HG03558 (cell line): ENCODE measurements around the gene FOXA1.

Experiments
- ATAC-seq: cut with Tn5 transposase; IDR thresholded peaks from one replicate; pipeline ENCODE4 v1.9.1; 2021; ENCODE audit warnings: moderate number of reproducible peaks; ENCODE audit not compliant: unreplicated experiment; ENCODE audit errors: extremely low read depth

Gene FOXA1

DNA sequence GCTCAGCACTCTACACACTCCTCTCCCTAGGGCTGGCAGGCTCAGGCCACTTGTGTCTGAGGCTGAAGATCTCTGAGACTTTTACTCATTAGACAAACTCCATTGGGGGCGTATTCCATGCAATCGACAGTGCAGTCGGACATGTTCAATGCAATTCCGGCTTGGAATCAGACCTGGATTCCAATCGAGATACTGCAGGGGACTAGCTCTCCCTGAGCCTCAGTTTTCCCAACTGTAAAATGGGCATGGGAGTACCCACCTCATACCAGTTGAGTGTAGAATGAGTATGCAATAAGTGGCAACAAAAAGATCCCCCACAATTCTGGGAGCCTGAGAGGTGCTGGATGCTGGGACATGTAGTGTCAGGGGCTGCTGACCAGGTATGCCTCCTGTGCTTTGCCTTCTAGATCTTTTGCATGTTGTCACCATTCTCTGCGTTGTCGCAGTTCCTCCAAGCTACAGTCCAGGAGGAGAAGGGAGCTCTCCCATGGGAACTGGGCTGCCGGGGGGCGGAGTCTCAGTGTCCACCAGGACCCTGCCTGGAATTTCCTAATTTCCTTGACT lies 8.7 kb upstream of the FOXA1 start:
- ATAC-seq: no peak

- ATAC-seq: no peak
Measured at GRCh38 chr14:37602605-37603453, 7.8 kb upstream of the FOXA1 start.

GRCh38 chr14:37601865-37602264 lies 6.8 kb upstream of the FOXA1 start:
- no peak for ATAC-seq

DNA sequence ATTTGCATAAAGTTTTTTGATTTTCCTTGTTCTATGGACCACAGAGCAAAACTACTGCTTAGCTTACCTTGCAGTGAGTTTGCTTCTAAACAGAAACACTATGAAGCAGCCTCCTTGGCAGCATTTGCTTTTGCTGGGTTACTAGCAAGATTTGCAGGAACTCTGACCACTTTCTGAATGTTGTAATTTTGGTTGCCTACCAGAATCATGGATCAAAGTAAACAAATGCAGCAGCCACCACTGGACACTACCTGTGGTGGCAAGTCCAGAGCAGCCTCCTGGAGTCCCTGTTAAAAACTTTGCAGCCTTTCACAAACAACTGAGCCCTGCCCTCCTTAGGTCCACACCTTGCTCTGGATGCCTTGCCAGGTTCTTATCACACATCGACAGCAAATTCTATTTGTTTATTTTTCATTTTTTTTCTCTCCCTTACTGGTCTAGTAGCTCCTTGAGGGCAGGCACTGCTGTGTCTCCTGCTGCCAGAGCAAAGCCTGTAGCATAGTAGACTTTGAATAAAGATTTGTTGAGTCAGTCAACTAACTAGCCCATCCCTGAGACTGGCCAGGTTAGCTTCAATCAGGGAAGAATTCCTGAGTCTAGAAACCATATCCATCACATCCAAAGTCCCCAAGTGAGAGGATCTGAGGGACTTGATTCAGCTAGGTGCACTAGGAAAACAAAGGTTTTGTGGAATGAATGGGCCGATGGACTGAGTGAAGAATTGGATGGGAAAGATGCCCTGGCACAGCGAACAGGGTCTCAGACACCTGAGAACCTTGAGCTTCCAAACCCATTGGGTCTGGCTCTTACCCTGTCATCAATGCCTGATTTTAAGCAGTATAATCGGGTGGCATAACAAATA lies 6.1 kb upstream of the FOXA1 start:
- no peak for ATAC-seq

DNA sequence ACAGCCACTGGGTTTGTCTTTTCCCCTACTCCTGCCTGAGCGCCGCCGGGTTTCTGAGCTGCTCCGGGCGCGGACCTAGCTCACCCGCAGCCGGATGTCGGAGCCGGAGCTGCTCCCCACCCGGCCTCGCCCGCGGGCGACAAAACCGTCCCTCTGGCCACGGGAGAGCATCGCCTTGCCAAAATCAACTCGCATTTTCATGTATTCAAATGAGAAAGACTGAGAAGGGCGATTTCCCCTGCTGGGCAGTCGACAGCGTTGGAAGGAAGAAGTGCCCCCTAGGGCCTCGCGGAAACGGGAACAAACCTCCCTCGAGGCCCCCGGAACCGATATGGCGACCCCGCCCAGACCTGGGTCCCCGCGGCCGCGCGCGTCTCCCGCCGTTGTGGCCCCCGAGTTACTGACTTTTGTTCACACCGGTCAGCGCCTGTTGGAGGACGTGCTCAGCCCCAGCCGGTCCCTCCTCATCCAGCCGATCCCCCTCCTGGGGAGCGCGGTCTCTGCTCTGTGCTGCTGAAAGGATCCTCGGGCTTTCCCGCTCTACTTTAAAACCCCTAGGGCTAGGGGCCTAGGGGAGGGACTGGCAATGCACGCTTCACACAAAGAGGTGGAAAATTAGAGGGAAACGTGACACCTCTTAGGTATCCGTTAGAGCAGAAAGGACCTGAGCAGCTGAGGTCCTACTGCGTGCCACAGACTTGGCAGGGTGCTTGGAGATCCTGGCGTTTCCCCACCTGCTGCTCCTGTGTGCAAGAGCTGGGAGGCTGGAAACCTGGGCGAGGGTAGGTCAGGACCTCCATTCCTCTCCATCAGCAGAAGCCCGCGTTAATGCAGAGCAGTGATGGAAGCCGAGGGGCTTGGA lies 4.7 kb upstream of the FOXA1 start:
- no peak for ATAC-seq

GRCh38 chr14:37598747-37599506 lies 3.9 kb upstream of the FOXA1 start:
- ATAC-seq: no peak

- no peak for ATAC-seq
Measured at GRCh38 chr14:37597914-37598746, 3.1 kb upstream of the FOXA1 start.

- ATAC-seq: no peak
Measured at GRCh38 chr14:37597538-37597913, 2.5 kb upstream of the FOXA1 start.

- no peak for ATAC-seq
Measured at GRCh38 chr14:37596790-37597472, 1.9 kb upstream of the FOXA1 start.

- ATAC-seq: no peak
Measured at GRCh38 chr14:37595809-37596621, 966 bp upstream of the FOXA1 start.

- ATAC-seq: no peak
Measured at GRCh38 chr14:37594238-37594970, 645 bp downstream of the FOXA1 start.

DNA sequence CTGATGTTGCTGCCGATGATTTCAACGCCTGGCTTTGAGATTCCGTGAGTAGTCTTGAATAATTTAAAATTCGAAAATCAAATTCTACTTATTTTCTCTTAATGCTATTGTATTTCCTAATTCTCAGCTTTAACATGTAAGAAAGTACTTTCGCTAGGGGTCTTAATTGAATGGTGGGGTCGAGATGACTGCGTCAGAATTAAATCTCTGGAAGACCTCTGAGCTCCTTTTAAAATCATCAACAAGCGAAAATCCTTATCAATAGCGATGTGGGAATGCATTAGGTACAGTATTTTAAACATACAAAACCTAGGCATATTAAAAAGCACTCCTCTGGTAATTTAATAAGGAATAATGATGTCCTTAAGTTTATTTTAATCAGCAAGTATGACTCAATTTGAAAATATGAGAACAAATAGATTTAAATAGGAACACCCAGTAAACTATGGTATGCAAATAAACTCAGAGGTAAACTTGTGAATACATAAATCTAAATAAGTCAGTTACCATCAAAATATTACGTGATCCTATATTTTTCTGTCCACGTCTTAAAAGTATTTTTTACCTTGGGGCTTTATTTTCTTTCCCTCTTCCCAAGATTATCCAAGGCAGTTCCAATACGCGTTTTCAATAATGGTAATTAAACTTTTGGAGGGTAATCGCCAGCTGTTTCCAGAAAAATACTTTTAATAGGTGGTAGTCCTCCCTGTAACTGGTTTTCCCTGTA lies 1.4 kb downstream of the FOXA1 start:
- ATAC-seq: no peak

GRCh38 chr14:37592482-37593408 lies 2.3 kb downstream of the FOXA1 start:
- no peak for ATAC-seq

- no peak for ATAC-seq
Measured at GRCh38 chr14:37591941-37592481, 3.0 kb downstream of the FOXA1 start.
